Measurements from ENCODE around the gene HGFAC. TPM values are rescaled to one million over a fixed set of nuclear protein-coding genes. Genes with fewer than 3 reads are reported as not detected.

HGFAC gene
- polyA plus RNA-seq, 1 donor from 2014 or later = 16.2 TPM

DNA sequence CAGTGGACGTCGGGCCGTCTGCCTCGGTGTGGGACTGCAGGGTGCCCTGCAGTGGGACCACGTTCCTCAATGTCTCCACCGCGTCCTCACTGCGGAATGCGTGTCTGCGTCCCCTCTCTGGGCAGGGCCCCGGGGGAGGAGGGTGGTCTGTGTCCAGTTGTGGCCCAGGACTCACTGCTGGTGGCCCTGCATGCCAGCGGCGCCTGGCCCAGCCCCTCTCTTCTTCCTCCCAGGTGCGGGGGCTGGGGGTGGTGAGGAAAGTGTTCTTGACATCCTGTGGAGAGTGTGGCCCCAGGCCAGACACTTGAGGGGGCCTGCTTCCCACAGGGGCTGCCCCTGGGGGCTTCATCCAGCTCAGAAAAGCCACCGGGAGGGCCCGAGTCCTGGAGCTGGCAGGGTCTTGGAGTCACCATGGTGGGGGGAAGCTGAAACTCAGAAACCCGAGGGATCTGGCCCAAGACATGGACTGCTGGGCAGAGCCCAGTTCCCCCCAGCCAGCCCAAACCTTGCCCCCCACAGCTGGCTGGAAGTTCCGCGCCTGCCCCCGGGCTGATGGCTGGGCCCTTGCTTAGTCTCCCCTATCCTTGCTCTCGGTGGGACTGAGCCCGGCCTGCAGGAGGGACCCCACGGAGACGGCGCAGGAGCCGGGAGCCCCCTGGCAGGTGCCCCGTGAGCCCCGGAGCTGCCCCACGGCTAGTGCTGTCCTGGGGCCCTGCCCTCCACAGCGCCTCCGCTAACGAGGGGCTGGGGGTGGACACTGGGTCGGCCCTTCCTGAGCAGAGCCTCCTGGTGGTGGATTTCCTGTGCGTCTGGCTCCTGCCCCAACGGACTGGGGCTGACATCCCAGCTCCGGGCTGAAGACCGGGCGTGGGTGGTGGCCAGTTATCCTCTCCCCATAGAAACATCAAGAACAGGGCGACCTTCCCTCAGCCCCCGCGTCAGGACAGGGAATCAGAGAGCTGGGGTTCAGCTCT lies 24.2 kb downstream of the HGFAC start:
- H3K9me2 ChIP-seq (ENCODE audit: insufficient read depth, low read length) = no peaks in the 10 kb centered on the region
- no peak overlapping the region for H3K27ac ChIP-seq (ENCODE audit: low read length)
- no peak overlapping the region for H3K4me3 ChIP-seq (ENCODE audit: low read length)
- H3K9me3 ChIP-seq (ENCODE audit: low read length) = no peaks in the 10 kb centered on the region
- TF ChIP-seq, protein P1, sequence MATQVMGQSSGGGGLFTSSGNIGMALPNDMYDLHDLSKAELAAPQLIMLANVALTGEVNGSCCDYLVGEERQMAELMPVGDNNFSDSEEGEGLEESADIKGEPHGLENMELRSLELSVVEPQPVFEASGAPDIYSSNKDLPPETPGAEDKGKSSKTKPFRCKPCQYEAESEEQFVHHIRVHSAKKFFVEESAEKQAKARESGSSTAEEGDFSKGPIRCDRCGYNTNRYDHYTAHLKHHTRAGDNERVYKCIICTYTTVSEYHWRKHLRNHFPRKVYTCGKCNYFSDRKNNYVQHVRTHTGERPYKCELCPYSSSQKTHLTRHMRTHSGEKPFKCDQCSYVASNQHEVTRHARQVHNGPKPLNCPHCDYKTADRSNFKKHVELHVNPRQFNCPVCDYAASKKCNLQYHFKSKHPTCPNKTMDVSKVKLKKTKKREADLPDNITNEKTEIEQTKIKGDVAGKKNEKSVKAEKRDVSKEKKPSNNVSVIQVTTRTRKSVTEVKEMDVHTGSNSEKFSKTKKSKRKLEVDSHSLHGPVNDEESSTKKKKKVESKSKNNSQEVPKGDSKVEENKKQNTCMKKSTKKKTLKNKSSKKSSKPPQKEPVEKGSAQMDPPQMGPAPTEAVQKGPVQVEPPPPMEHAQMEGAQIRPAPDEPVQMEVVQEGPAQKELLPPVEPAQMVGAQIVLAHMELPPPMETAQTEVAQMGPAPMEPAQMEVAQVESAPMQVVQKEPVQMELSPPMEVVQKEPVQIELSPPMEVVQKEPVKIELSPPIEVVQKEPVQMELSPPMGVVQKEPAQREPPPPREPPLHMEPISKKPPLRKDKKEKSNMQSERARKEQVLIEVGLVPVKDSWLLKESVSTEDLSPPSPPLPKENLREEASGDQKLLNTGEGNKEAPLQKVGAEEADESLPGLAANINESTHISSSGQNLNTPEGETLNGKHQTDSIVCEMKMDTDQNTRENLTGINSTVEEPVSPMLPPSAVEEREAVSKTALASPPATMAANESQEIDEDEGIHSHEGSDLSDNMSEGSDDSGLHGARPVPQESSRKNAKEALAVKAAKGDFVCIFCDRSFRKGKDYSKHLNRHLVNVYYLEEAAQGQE (IDR thresholded peaks at IDR 0.05; ENCODE audit: borderline replicate concordance) = no peak
- TF ChIP-seq EP300 (conservative IDR thresholded peaks at IDR 0.05; ENCODE audit: poor library complexity, severe bottlenecking) (no peak), POLR2AphosphoS5 (IDR thresholded peaks at IDR 0.05) (no peak), RAD21 (conservative IDR thresholded peaks at IDR 0.05) (no peak), TAF1 (IDR thresholded peaks at IDR 0.05; ENCODE audit: low read depth) (no peak), EZH2 (IDR thresholded peaks at IDR 0.05; ENCODE audit: borderline replicate concordance, insufficient read depth, low read length, poor library complexity, severe bottlenecking) (no peak), MXI1 (conservative IDR thresholded peaks at IDR 0.05; ENCODE audit: poor library complexity, severe bottlenecking) (no peak), SMC3 (conservative IDR thresholded peaks at IDR 0.05; ENCODE audit: poor library complexity) (no peak)
- TF ChIP-seq, protein P2, sequence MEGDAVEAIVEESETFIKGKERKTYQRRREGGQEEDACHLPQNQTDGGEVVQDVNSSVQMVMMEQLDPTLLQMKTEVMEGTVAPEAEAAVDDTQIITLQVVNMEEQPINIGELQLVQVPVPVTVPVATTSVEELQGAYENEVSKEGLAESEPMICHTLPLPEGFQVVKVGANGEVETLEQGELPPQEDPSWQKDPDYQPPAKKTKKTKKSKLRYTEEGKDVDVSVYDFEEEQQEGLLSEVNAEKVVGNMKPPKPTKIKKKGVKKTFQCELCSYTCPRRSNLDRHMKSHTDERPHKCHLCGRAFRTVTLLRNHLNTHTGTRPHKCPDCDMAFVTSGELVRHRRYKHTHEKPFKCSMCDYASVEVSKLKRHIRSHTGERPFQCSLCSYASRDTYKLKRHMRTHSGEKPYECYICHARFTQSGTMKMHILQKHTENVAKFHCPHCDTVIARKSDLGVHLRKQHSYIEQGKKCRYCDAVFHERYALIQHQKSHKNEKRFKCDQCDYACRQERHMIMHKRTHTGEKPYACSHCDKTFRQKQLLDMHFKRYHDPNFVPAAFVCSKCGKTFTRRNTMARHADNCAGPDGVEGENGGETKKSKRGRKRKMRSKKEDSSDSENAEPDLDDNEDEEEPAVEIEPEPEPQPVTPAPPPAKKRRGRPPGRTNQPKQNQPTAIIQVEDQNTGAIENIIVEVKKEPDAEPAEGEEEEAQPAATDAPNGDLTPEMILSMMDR (IDR thresholded peaks at IDR 0.05; ENCODE audit: poor library complexity, severe bottlenecking) = no peak
- no peaks in the 10 kb centered on the region for H4K20me1 ChIP-seq (ENCODE audit: insufficient read depth)
- no peaks in the 10 kb centered on the region for H3K36me3 ChIP-seq (ENCODE audit: insufficient read depth, low read length)
- no peaks in the 10 kb centered on the region for H3K79me2 ChIP-seq (replicated peaks; ENCODE audit: insufficient read depth, low read length)
- no peak overlapping the region for H2AFZ ChIP-seq (ENCODE audit: low read depth, low read length)
- H3F3A ChIP-seq (ENCODE audit: insufficient read depth, low read length, poor library complexity, severe bottlenecking) = no peaks in the 10 kb centered on the region
- H3K4me2 ChIP-seq (ENCODE audit: low read length) = no peak overlapping the region
- H3K9ac ChIP-seq (ENCODE audit: low read length) = no peak overlapping the region
- no peaks in the 10 kb centered on the region for H3K27me3 ChIP-seq (ENCODE audit: insufficient read depth, low read depth, low read length)

DNA sequence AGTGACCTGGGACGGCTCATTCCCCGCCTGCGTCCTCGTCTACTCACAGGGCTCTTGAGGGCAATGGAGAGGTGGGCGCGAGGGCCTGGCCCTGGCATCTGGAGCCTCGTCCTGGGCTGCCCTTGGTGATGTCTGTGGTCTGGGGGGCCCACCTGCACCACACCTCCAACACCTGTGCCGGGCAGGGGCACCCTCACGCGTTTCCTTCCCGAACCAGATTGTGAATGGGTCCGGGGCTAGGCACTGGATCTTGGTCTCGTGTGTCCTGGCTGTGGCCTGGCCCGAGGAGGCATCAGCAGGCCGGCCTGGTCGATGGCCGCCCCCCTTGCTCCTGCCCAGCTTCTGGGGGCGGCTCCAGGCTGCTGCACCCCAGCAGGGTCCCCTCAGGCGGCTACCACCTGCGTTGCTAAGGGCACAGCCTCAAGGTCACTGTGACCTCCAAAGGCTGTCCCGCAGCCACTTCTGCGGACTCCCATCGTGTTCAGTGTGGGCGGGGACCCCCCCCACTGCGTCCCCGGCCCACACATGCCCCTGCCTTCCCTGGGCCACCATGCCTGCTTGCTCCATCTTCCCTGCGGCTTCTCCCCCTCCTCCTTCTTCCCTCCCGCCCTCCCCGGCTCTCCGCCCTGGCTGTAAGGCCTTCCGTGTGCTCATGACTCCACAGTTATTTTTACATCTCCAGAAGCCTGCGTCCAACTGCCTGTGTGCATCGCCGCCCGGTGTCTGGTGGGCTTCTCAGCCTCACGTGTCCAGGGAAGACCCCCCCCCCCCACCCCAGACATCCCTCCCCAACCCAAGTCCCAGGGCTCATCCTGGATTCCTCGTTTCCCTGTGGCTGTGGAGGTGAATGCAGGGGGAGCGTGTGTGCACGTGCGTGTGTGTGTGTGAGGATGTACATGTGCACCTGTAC lies 25.2 kb downstream of the HGFAC start:
- Histone ChIP-seq H4K20me1 (ENCODE audit: insufficient read depth) (no peaks in the 10 kb centered on the region), H3K36me3 (ENCODE audit: insufficient read depth, low read length) (no peaks in the 10 kb centered on the region), H3K9me3 (ENCODE audit: low read length) (no peaks in the 10 kb centered on the region), H3F3A (ENCODE audit: insufficient read depth, low read length, poor library complexity, severe bottlenecking) (no peaks in the 10 kb centered on the region), H3K27me3 (ENCODE audit: insufficient read depth, low read depth, low read length) (no peaks in the 10 kb centered on the region), H2AFZ (ENCODE audit: low read depth, low read length) (no peak overlapping the region), H3K27ac (ENCODE audit: low read length) (no peak overlapping the region), H3K9me2 (ENCODE audit: insufficient read depth, low read length) (no peaks in the 10 kb centered on the region), H3K79me2 (replicated peaks; ENCODE audit: insufficient read depth, low read length) (no peaks in the 10 kb centered on the region), H3K9ac (ENCODE audit: low read length) (no peak overlapping the region), H3K4me3 (ENCODE audit: low read length) (no peak overlapping the region), H3K4me2 (ENCODE audit: low read length) (no peak overlapping the region)
- TF ChIP-seq MXI1 (conservative IDR thresholded peaks at IDR 0.05; ENCODE audit: poor library complexity, severe bottlenecking) (no peak), SMC3 (conservative IDR thresholded peaks at IDR 0.05; ENCODE audit: poor library complexity) (no peak), EP300 (conservative IDR thresholded peaks at IDR 0.05; ENCODE audit: poor library complexity, severe bottlenecking) (no peak)

Measured in neural cell (in vitro differentiated cells).